T-helper 17 cell (primary cell): Measurements from ENCODE around the gene INSYN2A. TPM values are rescaled to one million over a fixed set of nuclear protein-coding genes. Genes with fewer than 3 reads are reported as not detected.

Experiments used
- ATAC-seq: fragments of 150-1000 bp; cut with Tn5 transposase; 2 replicates; pipeline ENCODE4 v1.10.0; 2021; ENCODE audit warnings: mild to moderate bottlenecking, moderate library complexity
- DNase-seq, 3 donors: peaks; one replicate each; pipeline versions ENCODE4 v3.0.0 to v3.0.0-alpha.2; 2020 to 2021
- H3K9me3 ChIP-seq: one replicate; pipeline ENCODE4 v1.7.0; 2013; ENCODE audit warnings: low read length, mild to moderate bottlenecking; ENCODE audit not compliant: control insufficient read depth, poor library complexity, severe bottlenecking
- H3K27ac Mint-ChIP-seq: one replicate; pipeline ENCODE4 v1.8.0; 2022; ENCODE audit warnings: mild to moderate bottlenecking, moderate library complexity, mixed read lengths
- H3K27me3 Mint-ChIP-seq: one replicate; pipeline ENCODE4 v1.8.0; 2022; ENCODE audit warnings: mixed read lengths
- H3K36me3 Mint-ChIP-seq: one replicate; pipeline ENCODE4 v1.8.0; 2022; ENCODE audit warnings: low read depth, mixed read lengths
- H3K4me1 Mint-ChIP-seq: one replicate; pipeline ENCODE4 v1.8.0; 2022; ENCODE audit warnings: mild to moderate bottlenecking, mixed read lengths
- H3K4me3 Mint-ChIP-seq: one replicate; pipeline ENCODE4 v1.8.0; 2022; ENCODE audit warnings: mild to moderate bottlenecking, moderate library complexity, mixed read lengths
- total RNA-seq, 4 donors: library from RNA in 2 of 4; stranded (reverse) in 2 of 4; gene quantifications; one replicate each; pipeline ENCODE4 v1.2.3 and lab custom pipeline; 2022 to 2026

INSYN2A gene
- total RNA-seq, 2 donors from 2014 or later = not detected

- no peaks in the 10 kb centered on the region for H3K9me3 ChIP-seq
- Mint-ChIP-seq H3K36me3 (no peaks in the 10 kb centered on the region), H3K27me3 (no peaks in the 10 kb centered on the region), H3K27ac (no peak overlapping the region), H3K4me3 (no peak overlapping the region), H3K4me1 (no peaks in the 10 kb centered on the region)
- ATAC-seq (no peak), DNase-seq (no peak)
These were observed 19.5 kb upstream of the INSYN2A start for GRCh38 chr10:127215866-127216265.

- Mint-ChIP-seq H3K4me1 (no peaks in the 10 kb centered on the region), H3K27ac (no peak overlapping the region), H3K27me3 (no peaks in the 10 kb centered on the region), H3K4me3 (no peak overlapping the region), H3K36me3 (no peaks in the 10 kb centered on the region)
- no peaks in the 10 kb centered on the region for H3K9me3 ChIP-seq
- ATAC-seq (no peak), DNase-seq (no peak)
These were observed 14.6 kb upstream of the INSYN2A start for GRCh38 chr10:127210936-127211466.

GRCh38 chr10:127207081-127207480, 10.7 kb upstream of the INSYN2A start:
- no peaks in the 10 kb centered on the region for H3K9me3 ChIP-seq
- H3K27ac Mint-ChIP-seq = no peak overlapping the region
- no peaks in the 10 kb centered on the region for H3K4me1 Mint-ChIP-seq
- ATAC-seq (no peak), DNase-seq (no peak)
- H3K27me3 Mint-ChIP-seq = no peaks in the 10 kb centered on the region
- H3K36me3 Mint-ChIP-seq = no peaks in the 10 kb centered on the region
- H3K4me3 Mint-ChIP-seq = no peak overlapping the region

- DNase-seq (no peak), ATAC-seq (no peak)
- H3K9me3 ChIP-seq = no peaks in the 10 kb centered on the region
- H3K27ac Mint-ChIP-seq = no peak overlapping the region
- H3K4me3 Mint-ChIP-seq = no peak overlapping the region
- peaks cover 5% of the 10 kb centered on the region for H3K27me3 Mint-ChIP-seq
- H3K36me3 Mint-ChIP-seq = no peaks in the 10 kb centered on the region
- no peaks in the 10 kb centered on the region for H3K4me1 Mint-ChIP-seq
These were observed 6.7 kb upstream of the INSYN2A start for GRCh38 chr10:127203067-127203466.

GRCh38 chr10:127200646-127201045, 4.3 kb upstream of the INSYN2A start:
- no peak for DNase-seq
- Mint-ChIP-seq H3K27ac (no peak overlapping the region), H3K4me1 (peaks cover 2% of the 10 kb centered on the region), H3K4me3 (no peak overlapping the region), H3K36me3 (no peaks in the 10 kb centered on the region), H3K27me3 (peaks cover 18% of the 10 kb centered on the region)
- no peak for ATAC-seq
- H3K9me3 ChIP-seq = no peaks in the 10 kb centered on the region

- H3K27me3 Mint-ChIP-seq = peaks cover 26% of the 10 kb centered on the region
- H3K4me1 Mint-ChIP-seq = peaks cover 2% of the 10 kb centered on the region
- H3K9me3 ChIP-seq = no peaks in the 10 kb centered on the region
- no peaks in the 10 kb centered on the region for H3K36me3 Mint-ChIP-seq
- H3K4me3 Mint-ChIP-seq = no peak overlapping the region
- DNase-seq (no peak), ATAC-seq (no peak)
- no peak overlapping the region for H3K27ac Mint-ChIP-seq
These were observed 2.3 kb upstream of the INSYN2A start for GRCh38 chr10:127198721-127199120.

- Mint-ChIP-seq H3K36me3 (no peaks in the 10 kb centered on the region), H3K27me3 (peaks cover 29% of the 10 kb centered on the region), H3K4me1 (peaks cover 2% of the 10 kb centered on the region), H3K27ac (no peak overlapping the region), H3K4me3 (no peak overlapping the region)
- no peak for DNase-seq
- H3K9me3 ChIP-seq = no peaks in the 10 kb centered on the region
- no peak for ATAC-seq
These were observed 1.9 kb upstream of the INSYN2A start for GRCh38 chr10:127198307-127198706.

GRCh38 chr10:127197154-127197432, 702 bp upstream of the INSYN2A start:
- H3K27ac Mint-ChIP-seq = no peak overlapping the region
- H3K4me1 Mint-ChIP-seq = peaks cover 2% of the 10 kb centered on the region
- H3K9me3 ChIP-seq = no peaks in the 10 kb centered on the region
- H3K4me3 Mint-ChIP-seq = peak overlapping the region; percentile 25
- H3K36me3 Mint-ChIP-seq = no peaks in the 10 kb centered on the region
- no peak for ATAC-seq
- no peak for DNase-seq
- H3K27me3 Mint-ChIP-seq = peaks cover 32% of the 10 kb centered on the region

- ATAC-seq (no peak), DNase-seq (no peak)
- no peak overlapping the region for H3K27ac Mint-ChIP-seq
- H3K4me1 Mint-ChIP-seq = peaks cover 2% of the 10 kb centered on the region
- H3K9me3 ChIP-seq = no peaks in the 10 kb centered on the region
- peaks cover 40% of the 10 kb centered on the region for H3K27me3 Mint-ChIP-seq
- H3K4me3 Mint-ChIP-seq = no peak overlapping the region
- no peaks in the 10 kb centered on the region for H3K36me3 Mint-ChIP-seq
These were observed 665 bp downstream of the INSYN2A start for GRCh38 chr10:127195571-127196281.

GRCh38 chr10:127195041-127195506, 1.3 kb downstream of the INSYN2A start:
- DNase-seq (no peak), ATAC-seq (no peak)
- no peaks in the 10 kb centered on the region for H3K9me3 ChIP-seq
- Mint-ChIP-seq H3K4me1 (peaks cover 2% of the 10 kb centered on the region), H3K27ac (no peak overlapping the region), H3K36me3 (no peaks in the 10 kb centered on the region), H3K27me3 (peaks cover 40% of the 10 kb centered on the region), H3K4me3 (no peak overlapping the region)

GRCh38 chr10:127194599-127194998, 1.8 kb downstream of the INSYN2A start:
- DNase-seq = no peak
- peaks cover 40% of the 10 kb centered on the region for H3K27me3 Mint-ChIP-seq
- no peaks in the 10 kb centered on the region for H3K9me3 ChIP-seq
- no peak overlapping the region for H3K27ac Mint-ChIP-seq
- ATAC-seq = no peak
- H3K36me3 Mint-ChIP-seq = no peaks in the 10 kb centered on the region
- H3K4me1 Mint-ChIP-seq = peaks cover 2% of the 10 kb centered on the region
- H3K4me3 Mint-ChIP-seq = no peak overlapping the region

GRCh38 chr10:127194111-127194510, 2.3 kb downstream of the INSYN2A start:
- ATAC-seq = no peak
- peaks cover 40% of the 10 kb centered on the region for H3K27me3 Mint-ChIP-seq

GRCh38 chr10:127193125-127193524, 3.3 kb downstream of the INSYN2A start:
- Mint-ChIP-seq H3K4me1 (peaks cover 2% of the 10 kb centered on the region), H3K4me3 (no peak overlapping the region), H3K27me3 (peaks cover 35% of the 10 kb centered on the region), H3K36me3 (no peaks in the 10 kb centered on the region), H3K27ac (no peak overlapping the region)
- DNase-seq (no peak), ATAC-seq (no peak)
- H3K9me3 ChIP-seq = no peaks in the 10 kb centered on the region

More at GRCh38 chr10:127194111-127194510, 2.3 kb downstream of the INSYN2A start:
- no peaks in the 10 kb centered on the region for H3K36me3 Mint-ChIP-seq
- peaks cover 2% of the 10 kb centered on the region for H3K4me1 Mint-ChIP-seq
- H3K9me3 ChIP-seq = no peaks in the 10 kb centered on the region
- H3K4me3 Mint-ChIP-seq = no peak overlapping the region
- H3K27ac Mint-ChIP-seq = no peak overlapping the region
- no peak for DNase-seq

GRCh38 chr10:127190427-127190826, 6.0 kb downstream of the INSYN2A start:
- peaks cover 22% of the 10 kb centered on the region for H3K27me3 Mint-ChIP-seq
- no peaks in the 10 kb centered on the region for H3K4me1 Mint-ChIP-seq
- no peak for ATAC-seq
- no peak overlapping the region for H3K27ac Mint-ChIP-seq
- H3K9me3 ChIP-seq = no peaks in the 10 kb centered on the region
- no peaks in the 10 kb centered on the region for H3K36me3 Mint-ChIP-seq
- H3K4me3 Mint-ChIP-seq = no peak overlapping the region
- no peak for DNase-seq
